Mammary epithelial cell (primary cell): Measurements from ENCODE around the gene CKAP2.
"Not testable (repeated sequence)": the region's sequence is repeated elsewhere in the genome, so short reads cannot be mapped to it uniquely, and the experiment has no call there.

Experiments used
- CTCF ChIP-seq, 2 donors: IDR thresholded peaks in 1 of 2; conservative IDR thresholded peaks in 1 of 2; 2 replicates each; pipeline ENCODE4 v1.5.1; 2011 to 2012; ENCODE audit warnings: inconsistent platforms in 2 of 2, low read length in 2 of 2, mild to moderate bottlenecking in 2 of 2, control low read depth in 1 of 2, low read depth in 1 of 2; ENCODE audit not compliant: insufficient read depth in 1 of 2; ENCODE audit errors: extremely low read depth in 1 of 2
- EZH2 ChIP-seq: IDR thresholded peaks from 2 replicates; pipeline ENCODE4 v1.6.1; 2012; ENCODE audit warnings: low read length, inconsistent platforms, borderline replicate concordance

DNA sequence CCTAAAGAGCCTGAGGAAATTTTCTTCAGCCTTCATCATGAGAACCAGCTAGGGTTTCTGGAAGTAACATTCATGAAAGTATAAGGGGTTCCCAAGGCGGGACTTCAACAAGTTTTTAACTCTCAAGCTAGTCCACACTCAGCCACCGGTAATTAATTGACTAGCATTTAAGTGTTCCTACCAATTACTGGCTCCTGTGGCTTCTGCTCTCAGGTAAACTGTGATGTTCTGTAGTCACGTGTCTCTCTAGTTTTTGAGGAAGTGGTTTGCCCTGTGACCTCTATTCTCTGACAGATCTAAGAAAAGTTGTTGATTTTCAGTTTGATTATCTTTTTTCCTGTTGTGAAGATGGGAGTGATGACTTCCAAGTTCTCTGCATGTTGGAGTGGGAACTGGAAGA, 42.7 kb downstream of the CKAP2 start:
- TF ChIP-seq EZH2; CTCF (conservative IDR thresholded peaks at IDR 0.05 in 1 of 2, IDR thresholded peaks at IDR 0.05 in 1 of 2; ENCODE audit: extremely low read depth in 1 of 2, insufficient read depth in 1 of 2, low read depth in 1 of 2, low read length in 2 of 2): not testable (repeated sequence)
